Ovary (tissue), 3 donors: ENCODE results near the gene FARP2.

Source experiments
- CTCF ChIP-seq, 3 donors: fragments of 450-650 bp in 2 of 3; fragments of 200-600 bp in 1 of 3; IDR thresholded peaks; one replicate each; pipeline versions ENCODE4 v1.5.1 to v1.8.0; 2016 to 2022; ENCODE audit warnings: antibody characterized with exemption in 3 of 3, mild to moderate bottlenecking in 1 of 3
- POLR2A ChIP-seq: fragments of 450-650 bp; IDR thresholded peaks from one replicate; pipeline ENCODE4 v1.6.1; 2017; ENCODE audit warnings: antibody characterized with exemption, mild to moderate bottlenecking, moderate library complexity
- donor health status: DM: no; HTN: no; CAD: no.

- TF ChIP-seq CTCF (IDR thresholded peaks at IDR 0.05) (peak in 2 of 3 donors; percentile 15 to 27), POLR2A (no peak)
Measured at GRCh38 chr2:241315093-241315878, 40.8 kb upstream of the FARP2 start, which contains the start of gene HDLBP.
